Progenitor cell of endocrine pancreas (in vitro differentiated cells): ENCODE measurements around the gene MLANA. TPM values are rescaled to one million over a fixed set of nuclear protein-coding genes. Genes with fewer than 3 reads are reported as not detected.
A peak's percentile ranks its signal among the peaks of the same experiment; 100 is the strongest.

ENCODE experiments used
- DNase-seq: peaks from one replicate; pipeline ENCODE4 v3.0.0; 2021; ENCODE audit warnings: low spot score; ENCODE audit not compliant: unreplicated experiment
- H3K27ac Mint-ChIP-seq: 2 replicates; pipeline ENCODE4 v1.8.0; 2021; ENCODE audit warnings: mild to moderate bottlenecking, moderate library complexity, mixed read lengths
- H3K27me3 Mint-ChIP-seq: 2 replicates; pipeline ENCODE4 v1.8.0; 2021; ENCODE audit warnings: mixed read lengths
- H3K36me3 Mint-ChIP-seq: 2 replicates; pipeline ENCODE4 v1.8.0; 2022; ENCODE audit warnings: mixed read lengths; ENCODE audit not compliant: insufficient read depth
- H3K4me1 Mint-ChIP-seq: 2 replicates; pipeline ENCODE4 v1.8.0; 2021; ENCODE audit warnings: low read depth, mixed read lengths
- H3K4me3 Mint-ChIP-seq: 2 replicates; pipeline ENCODE4 v1.8.0; 2021; ENCODE audit warnings: low read depth, mild to moderate bottlenecking, moderate library complexity, mixed read lengths
- H3K9me3 Mint-ChIP-seq: 2 replicates; pipeline ENCODE4 v1.8.0; 2021; ENCODE audit warnings: low read depth, mixed read lengths
- total RNA-seq: library from RNA; stranded (reverse); gene quantifications from 2 replicates; pipeline ENCODE4 v1.2.1, GENCODE V29; 2021
- TF ChIP-seq, protein P1 (sequence below): fragments of 200-600 bp; sonication (generic); IDR thresholded peaks from one replicate; pipeline ENCODE4 v1.5.0; 2021; ENCODE audit warnings: antibody characterized with exemption, mild to moderate bottlenecking; ENCODE audit not compliant: unreplicated experiment

The MLANA gene
- total RNA-seq, 1 donor from 2014 or later: not detected

GRCh38 chr9:5868235-5868634 is 22.5 kb upstream of the MLANA start:
- TF ChIP-seq, protein P1, sequence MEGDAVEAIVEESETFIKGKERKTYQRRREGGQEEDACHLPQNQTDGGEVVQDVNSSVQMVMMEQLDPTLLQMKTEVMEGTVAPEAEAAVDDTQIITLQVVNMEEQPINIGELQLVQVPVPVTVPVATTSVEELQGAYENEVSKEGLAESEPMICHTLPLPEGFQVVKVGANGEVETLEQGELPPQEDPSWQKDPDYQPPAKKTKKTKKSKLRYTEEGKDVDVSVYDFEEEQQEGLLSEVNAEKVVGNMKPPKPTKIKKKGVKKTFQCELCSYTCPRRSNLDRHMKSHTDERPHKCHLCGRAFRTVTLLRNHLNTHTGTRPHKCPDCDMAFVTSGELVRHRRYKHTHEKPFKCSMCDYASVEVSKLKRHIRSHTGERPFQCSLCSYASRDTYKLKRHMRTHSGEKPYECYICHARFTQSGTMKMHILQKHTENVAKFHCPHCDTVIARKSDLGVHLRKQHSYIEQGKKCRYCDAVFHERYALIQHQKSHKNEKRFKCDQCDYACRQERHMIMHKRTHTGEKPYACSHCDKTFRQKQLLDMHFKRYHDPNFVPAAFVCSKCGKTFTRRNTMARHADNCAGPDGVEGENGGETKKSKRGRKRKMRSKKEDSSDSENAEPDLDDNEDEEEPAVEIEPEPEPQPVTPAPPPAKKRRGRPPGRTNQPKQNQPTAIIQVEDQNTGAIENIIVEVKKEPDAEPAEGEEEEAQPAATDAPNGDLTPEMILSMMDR: no peak
- no peak overlapping the region for H3K27ac Mint-ChIP-seq
- no peaks in the 10 kb centered on the region for H3K9me3 Mint-ChIP-seq
- DNase-seq: no peak
- no peak overlapping the region for H3K4me3 Mint-ChIP-seq
- no peaks in the 10 kb centered on the region for H3K36me3 Mint-ChIP-seq
- H3K4me1 Mint-ChIP-seq: peaks cover 4% of the 10 kb centered on the region
- no peaks in the 10 kb centered on the region for H3K27me3 Mint-ChIP-seq

DNA sequence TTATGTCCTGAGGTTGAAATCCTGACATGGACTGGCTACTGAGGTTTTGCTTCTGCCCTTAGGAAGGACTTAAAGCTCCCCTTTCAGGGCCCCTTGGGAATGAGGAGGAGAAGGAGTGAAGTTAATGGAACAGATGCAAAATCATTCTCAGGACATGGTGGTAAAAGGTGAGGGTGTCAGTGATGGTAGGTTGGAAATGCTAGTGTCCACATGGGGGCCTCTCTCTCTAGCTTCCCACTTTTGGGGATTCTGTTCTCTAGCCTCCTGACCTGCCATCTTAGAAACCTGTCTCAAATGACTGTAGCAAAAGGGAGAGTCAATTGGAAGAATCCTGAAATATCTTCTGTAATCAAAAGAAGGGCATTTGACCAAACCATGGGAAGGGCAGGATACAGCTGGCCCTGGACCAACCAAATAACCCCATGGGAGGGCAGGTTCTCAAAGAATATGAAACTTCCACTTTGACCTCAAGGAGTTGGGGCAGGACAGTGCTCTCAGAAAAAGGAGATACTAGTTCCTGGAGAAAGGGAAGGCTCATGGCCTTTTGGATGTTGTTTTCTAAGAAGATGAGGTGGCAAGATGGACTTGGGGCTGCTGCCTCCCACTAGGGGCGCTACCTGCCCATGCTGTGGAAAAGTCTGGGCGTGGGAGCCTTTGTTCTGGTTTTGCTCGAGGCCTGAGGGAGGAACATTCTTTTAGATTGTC is 21.2 kb upstream of the MLANA start:
- H3K4me3 Mint-ChIP-seq: no peak overlapping the region
- no peak overlapping the region for H3K27ac Mint-ChIP-seq
- H3K9me3 Mint-ChIP-seq: no peaks in the 10 kb centered on the region
- H3K36me3 Mint-ChIP-seq: no peaks in the 10 kb centered on the region
- TF ChIP-seq, protein P1: peak; percentile 37
- no peaks in the 10 kb centered on the region for H3K27me3 Mint-ChIP-seq
- no peaks in the 10 kb centered on the region for H3K4me1 Mint-ChIP-seq
- no peak for DNase-seq

DNA sequence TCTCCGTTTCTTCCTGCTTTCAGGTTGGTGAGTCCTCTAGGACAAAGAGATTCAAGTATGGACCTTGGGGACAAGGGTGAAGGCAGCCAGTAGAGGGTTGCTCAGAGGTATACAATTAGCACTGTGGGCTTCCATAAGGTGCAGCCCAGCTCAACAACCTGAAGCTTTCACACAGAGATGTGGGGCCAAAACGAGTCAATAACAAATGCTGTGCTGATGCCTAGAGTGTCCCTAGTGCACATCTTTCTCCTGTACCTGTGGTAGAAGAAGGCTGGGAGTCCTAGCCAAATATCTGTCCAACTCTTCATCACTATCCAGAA is 20.7 kb upstream of the MLANA start:
- no peak overlapping the region for H3K27ac Mint-ChIP-seq
- no peak for DNase-seq
- H3K9me3 Mint-ChIP-seq: no peaks in the 10 kb centered on the region
- H3K4me3 Mint-ChIP-seq: no peak overlapping the region
- TF ChIP-seq, protein P1: no peak
- no peaks in the 10 kb centered on the region for H3K36me3 Mint-ChIP-seq
- H3K4me1 Mint-ChIP-seq: no peaks in the 10 kb centered on the region
- H3K27me3 Mint-ChIP-seq: no peaks in the 10 kb centered on the region

GRCh38 chr9:5870691-5871090 is 20.0 kb upstream of the MLANA start:
- Mint-ChIP-seq H3K4me3 (no peak overlapping the region), H3K36me3 (no peaks in the 10 kb centered on the region), H3K27ac (no peak overlapping the region), H3K9me3 (no peaks in the 10 kb centered on the region), H3K27me3 (no peaks in the 10 kb centered on the region), H3K4me1 (no peaks in the 10 kb centered on the region)
- no peak for DNase-seq
- TF ChIP-seq, protein P1: no peak

DNA sequence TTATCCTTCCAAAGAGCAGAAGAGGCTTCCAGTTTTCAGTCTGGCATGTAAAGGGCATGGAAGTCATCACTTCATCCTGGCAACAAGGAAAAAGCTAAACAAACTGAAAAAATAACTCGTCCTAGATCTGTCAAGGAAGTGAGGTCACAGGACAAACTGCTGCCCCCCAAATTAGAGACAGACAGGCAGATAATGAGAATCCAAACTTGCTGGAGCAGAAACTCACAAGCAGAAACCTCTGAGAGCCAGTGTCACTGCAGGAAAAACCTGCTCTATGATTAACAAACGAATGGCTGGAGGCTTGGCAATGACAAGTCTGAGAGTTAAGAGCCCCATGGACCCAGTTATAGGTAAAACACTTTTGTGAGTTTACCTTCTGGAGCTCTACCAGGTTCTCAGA is 18.9 kb upstream of the MLANA start:
- no peaks in the 10 kb centered on the region for H3K27me3 Mint-ChIP-seq
- H3K27ac Mint-ChIP-seq: no peak overlapping the region
- H3K9me3 Mint-ChIP-seq: no peaks in the 10 kb centered on the region
- H3K4me1 Mint-ChIP-seq: no peaks in the 10 kb centered on the region
- H3K4me3 Mint-ChIP-seq: no peak overlapping the region
- no peak for DNase-seq
- no peaks in the 10 kb centered on the region for H3K36me3 Mint-ChIP-seq
- TF ChIP-seq, protein P1: no peak
